Measurements from ENCODE around the gene RHOT2. TPM values are rescaled to one million over a fixed set of nuclear protein-coding genes. Genes with fewer than 3 reads are reported as not detected.

Gene RHOT2
- total and polyA plus RNA-seq, 9 of the 15 experiments (the other 6 are each of a cell fraction or from before 2014, with no cell fraction given): 5.0 to 373 (median 112) TPM

DNA sequence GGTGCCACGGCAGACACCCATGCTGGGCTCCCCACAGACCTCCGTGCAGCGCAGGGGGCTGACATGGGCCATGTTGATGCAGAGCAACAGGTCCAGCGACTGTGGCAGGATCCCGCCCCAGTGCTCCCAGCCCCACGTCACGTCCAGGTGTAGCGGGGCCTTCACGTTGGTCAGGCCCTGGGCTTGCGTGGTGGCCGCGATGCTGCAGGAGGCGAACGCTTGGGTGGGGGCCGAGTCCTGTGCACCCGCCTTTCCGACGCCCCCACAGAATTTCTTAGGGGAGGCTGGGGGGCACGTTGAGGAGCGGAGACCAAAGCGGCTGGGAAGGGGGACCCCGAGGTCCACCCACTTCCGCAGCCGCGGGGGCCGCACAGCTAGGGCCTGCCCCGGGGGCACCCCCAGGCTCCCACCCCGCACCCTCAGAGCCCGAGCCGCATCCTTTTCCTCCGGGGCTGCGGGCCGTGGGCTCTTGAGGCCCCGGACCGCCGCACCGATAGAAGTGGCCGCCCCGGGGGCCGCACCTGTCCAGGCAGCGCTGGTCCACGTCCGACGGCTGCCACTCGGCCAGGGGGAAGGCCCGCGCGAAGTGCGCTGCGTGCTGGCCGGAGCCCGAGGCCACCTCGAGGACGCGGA is 32.2 kb upstream of the RHOT2 start (continued):
- no peak for TF ChIP-seq HNRNPH1 (optimal IDR thresholded peaks at IDR 0.05; ENCODE audit: low read depth, low read length)
- no peak for TF ChIP-seq ZNF436 (CRISPR knock-in tag; IDR thresholded peaks at IDR 0.05)
- no peak for TF ChIP-seq ZNF445 (CRISPR knock-in tag; IDR thresholded peaks at IDR 0.05; ENCODE audit: low read depth)
- peak; percentile 61 for TF ChIP-seq POLR2B (IDR thresholded peaks at IDR 0.05; ENCODE audit: low read depth, partially characterized antibody)
- TF ChIP-seq ZFX (CRISPR knock-in tag; IDR thresholded peaks at IDR 0.05): peak; percentile 93
- no peak for TF ChIP-seq ETV6 (IDR thresholded peaks at IDR 0.05; ENCODE audit: borderline replicate concordance in 1 of 2, low read depth in 2 of 2, low read length in 1 of 2)
- TF ChIP-seq ETV6 (CRISPR knock-in tag; IDR thresholded peaks at IDR 0.05; ENCODE audit: borderline replicate concordance): no peak
- TF ChIP-seq, protein P1, sequence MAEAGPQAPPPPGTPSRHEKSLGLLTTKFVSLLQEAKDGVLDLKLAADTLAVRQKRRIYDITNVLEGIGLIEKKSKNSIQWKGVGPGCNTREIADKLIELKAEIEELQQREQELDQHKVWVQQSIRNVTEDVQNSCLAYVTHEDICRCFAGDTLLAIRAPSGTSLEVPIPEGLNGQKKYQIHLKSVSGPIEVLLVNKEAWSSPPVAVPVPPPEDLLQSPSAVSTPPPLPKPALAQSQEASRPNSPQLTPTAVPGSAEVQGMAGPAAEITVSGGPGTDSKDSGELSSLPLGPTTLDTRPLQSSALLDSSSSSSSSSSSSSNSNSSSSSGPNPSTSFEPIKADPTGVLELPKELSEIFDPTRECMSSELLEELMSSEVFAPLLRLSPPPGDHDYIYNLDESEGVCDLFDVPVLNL (CRISPR knock-in tag; IDR thresholded peaks at IDR 0.05; ENCODE audit: low read depth): no peak
- peak; percentile 13; the same call in 1 of the 2 replicates for TF ChIP-seq SAFB (IDR thresholded peaks at IDR 0.05; ENCODE audit: borderline replicate concordance, low read depth, low read length)
- TF ChIP-seq RBM17 (IDR thresholded peaks at IDR 0.05; ENCODE audit: borderline replicate concordance, low read depth, low read length): no peak
- TF ChIP-seq ZFP36 (IDR thresholded peaks at IDR 0.05; ENCODE audit: low read depth, low read length, partially characterized antibody): no peak
- TF ChIP-seq CTBP1 (IDR thresholded peaks at IDR 0.05; ENCODE audit: borderline replicate concordance): no peak
- TF ChIP-seq POLR2AphosphoS2 (IDR thresholded peaks at IDR 0.05; ENCODE audit: low read length): no peak
- TF ChIP-seq DNMT1 (IDR thresholded peaks at IDR 0.05): no peak
- TF ChIP-seq KDM5B (IDR thresholded peaks at IDR 0.05; ENCODE audit: insufficient replicate concordance, low read depth, low read length): no peak
- TF ChIP-seq ZBTB17 (CRISPR knock-in tag; IDR thresholded peaks at IDR 0.05): 0 out of 2 replicates have a peak, but pooled peaks have one; percentile 42
- TF ChIP-seq SLC30A9 (CRISPR knock-in tag; IDR thresholded peaks at IDR 0.05): no peak
- TF ChIP-seq, protein P2, sequence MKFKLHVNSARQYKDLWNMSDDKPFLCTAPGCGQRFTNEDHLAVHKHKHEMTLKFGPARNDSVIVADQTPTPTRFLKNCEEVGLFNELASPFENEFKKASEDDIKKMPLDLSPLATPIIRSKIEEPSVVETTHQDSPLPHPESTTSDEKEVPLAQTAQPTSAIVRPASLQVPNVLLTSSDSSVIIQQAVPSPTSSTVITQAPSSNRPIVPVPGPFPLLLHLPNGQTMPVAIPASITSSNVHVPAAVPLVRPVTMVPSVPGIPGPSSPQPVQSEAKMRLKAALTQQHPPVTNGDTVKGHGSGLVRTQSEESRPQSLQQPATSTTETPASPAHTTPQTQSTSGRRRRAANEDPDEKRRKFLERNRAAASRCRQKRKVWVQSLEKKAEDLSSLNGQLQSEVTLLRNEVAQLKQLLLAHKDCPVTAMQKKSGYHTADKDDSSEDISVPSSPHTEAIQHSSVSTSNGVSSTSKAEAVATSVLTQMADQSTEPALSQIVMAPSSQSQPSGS (CRISPR knock-in tag; IDR thresholded peaks at IDR 0.05): 0 out of 2 replicates have a peak, but pooled peaks have one; percentile 34
- TF ChIP-seq ZBTB5 (IDR thresholded peaks at IDR 0.05): no peak
- no peak for TF ChIP-seq NBN (IDR thresholded peaks at IDR 0.05; ENCODE audit: low read depth)
- TF ChIP-seq, protein P3, sequence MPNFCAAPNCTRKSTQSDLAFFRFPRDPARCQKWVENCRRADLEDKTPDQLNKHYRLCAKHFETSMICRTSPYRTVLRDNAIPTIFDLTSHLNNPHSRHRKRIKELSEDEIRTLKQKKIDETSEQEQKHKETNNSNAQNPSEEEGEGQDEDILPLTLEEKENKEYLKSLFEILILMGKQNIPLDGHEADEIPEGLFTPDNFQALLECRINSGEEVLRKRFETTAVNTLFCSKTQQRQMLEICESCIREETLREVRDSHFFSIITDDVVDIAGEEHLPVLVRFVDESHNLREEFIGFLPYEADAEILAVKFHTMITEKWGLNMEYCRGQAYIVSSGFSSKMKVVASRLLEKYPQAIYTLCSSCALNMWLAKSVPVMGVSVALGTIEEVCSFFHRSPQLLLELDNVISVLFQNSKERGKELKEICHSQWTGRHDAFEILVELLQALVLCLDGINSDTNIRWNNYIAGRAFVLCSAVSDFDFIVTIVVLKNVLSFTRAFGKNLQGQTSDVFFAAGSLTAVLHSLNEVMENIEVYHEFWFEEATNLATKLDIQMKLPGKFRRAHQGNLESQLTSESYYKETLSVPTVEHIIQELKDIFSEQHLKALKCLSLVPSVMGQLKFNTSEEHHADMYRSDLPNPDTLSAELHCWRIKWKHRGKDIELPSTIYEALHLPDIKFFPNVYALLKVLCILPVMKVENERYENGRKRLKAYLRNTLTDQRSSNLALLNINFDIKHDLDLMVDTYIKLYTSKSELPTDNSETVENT (CRISPR knock-in tag; IDR thresholded peaks at IDR 0.05): peak; percentile 42; the same call in 1 of the 2 replicates
- no peak for TF ChIP-seq ETS2 (tag; IDR thresholded peaks at IDR 0.05; ENCODE audit: borderline replicate concordance, poor library complexity, severe bottlenecking)

Data from K562 (cell line).